Measurements from ENCODE around the gene RND1. TPM values are rescaled to one million over a fixed set of nuclear protein-coding genes. Genes with fewer than 3 reads are reported as not detected.
"Not testable (repeated sequence)": the region's sequence is repeated elsewhere in the genome, so short reads cannot be mapped to it uniquely, and the experiment has no call there.

Gene RND1
- total RNA-seq (2013) = 0.10 TPM
- under 1 TPM in 2 of 3 donors, not detected in 1; 0.40 to 0.49 TPM for polyA plus RNA-seq
- 0.42 and 0.64 TPM in 2 replicates for polyA minus RNA-seq
- 4.6 to 41.4 (median 12.0) reads per million in 11 experiments for total RNA-seq

GRCh38 chr12:48865281-48866051 lies at the start of gene RND1:
TSS of gene RND1 (minus strand) at chr12:48865870. CDS start at chr12:48865767, 103 bp downstream.
- Histone ChIP-seq H3K9ac (ENCODE audit: insufficient read depth, low read length, poor library complexity, severe bottlenecking) (peak within 1 kb of the TSS; percentile 34), H2AFZ (ENCODE audit: insufficient read depth, low read depth, low read length, poor library complexity, severe bottlenecking) (peak within 1 kb of the TSS; percentile 86), H3K36me3 (replicated peaks in 1 of 2; ENCODE audit: control insufficient read depth in 1 of 2, insufficient read depth in 2 of 2, low read length in 2 of 2) (no peaks in the 10 kb centered on the region), H3K4me2 (replicated peaks; ENCODE audit: extremely low read depth, low read length, poor library complexity, severe bottlenecking) (peak within 1 kb of the TSS; percentile 82), H4K20me1 (ENCODE audit: insufficient read depth, low read length) (no peaks in the 10 kb centered on the region), H3K4me1 (ENCODE audit: control insufficient read depth in 1 of 2, insufficient read depth in 2 of 2, low read length in 2 of 2) (peaks cover 22 to 23% of the 10 kb centered on the region in 2 donors), H3K79me2 (ENCODE audit: insufficient read depth, low read length) (no peaks in the 10 kb centered on the region), H3K27ac (ENCODE audit: low read depth in 1 of 2, low read length in 2 of 2) (no peak within 1 kb of the TSS), H3K27me3 (ENCODE audit: control insufficient read depth in 2 of 2, insufficient read depth in 2 of 2, low read length in 2 of 2) (peaks cover 14 to 24% of the 10 kb centered on the region in 2 donors), H3K4me3 (replicated peaks in 1 of 3; ENCODE audit: low read depth in 2 of 3, low read length in 3 of 3) (peak within 1 kb of the TSS; percentile 42 to 77 (median 54)), H3K9me3 (replicated peaks in 1 of 2; ENCODE audit: control insufficient read depth in 1 of 2, insufficient read depth in 1 of 2, low read length in 2 of 2) (no peaks in the 10 kb centered on the region)
- TF ChIP-seq CTCF (IDR thresholded peaks at IDR 0.05) = no peak
- H3K4me3 Mint-ChIP-seq = peak within 1 kb of the TSS; percentile 92 to 98
- H3K36me3 Mint-ChIP-seq = no peaks in the 10 kb centered on the region
- peaks cover 31% of the 10 kb centered on the region for H3K4me1 Mint-ChIP-seq
- intact Hi-C loops (cut with micrococcal nuclease) = no loop called here
- H3K27me3 Mint-ChIP-seq (ENCODE audit: low read depth in 3 of 3) = peaks cover 26 to 34% (median 26%) of the 10 kb centered on the region in 3 donors
- peak; percentile 75 to 97 (median 88) for DNase-seq
- peak within 1 kb of the TSS in 5 of 7 donors; percentile 26 to 80 (median 74) for H3K27ac Mint-ChIP-seq
- 2% methylated on average over 27 of the region's 32 CpGs for WGBS (ENCODE audit: insufficient coverage)
- H3K9me3 Mint-ChIP-seq = peaks cover 0 to 2% (median 0%) of the 10 kb centered on the region in 7 donors

GRCh38 chr12:48910196-48910595 lies 44.5 kb upstream of the RND1 start:
- intact Hi-C loops (cut with micrococcal nuclease) = no loop called here
- Histone ChIP-seq H3K36me3 (replicated peaks in 1 of 2; ENCODE audit: control insufficient read depth in 1 of 2, insufficient read depth in 2 of 2, low read length in 2 of 2) (no peaks in the 10 kb centered on the region), H3K9me3 (replicated peaks in 1 of 2; ENCODE audit: control insufficient read depth in 1 of 2, insufficient read depth in 1 of 2, low read length in 2 of 2) (no peaks in the 10 kb centered on the region), H3K4me3 (replicated peaks in 1 of 3; ENCODE audit: low read depth in 2 of 3, low read length in 3 of 3) (no peak overlapping the region), H3K27ac (ENCODE audit: low read depth in 1 of 2, low read length in 2 of 2) (no peak overlapping the region), H3K4me1 (ENCODE audit: control insufficient read depth in 1 of 2, insufficient read depth in 2 of 2, low read length in 2 of 2) (no peaks in the 10 kb centered on the region), H2AFZ (ENCODE audit: insufficient read depth, low read depth, low read length, poor library complexity, severe bottlenecking) (no peak overlapping the region), H4K20me1 (ENCODE audit: insufficient read depth, low read length) (no peaks in the 10 kb centered on the region), H3K27me3 (ENCODE audit: control insufficient read depth in 2 of 2, insufficient read depth in 2 of 2, low read length in 2 of 2) (no peaks in the 10 kb centered on the region), H3K4me2 (replicated peaks; ENCODE audit: extremely low read depth, low read length, poor library complexity, severe bottlenecking) (no peak overlapping the region), H3K9ac (ENCODE audit: insufficient read depth, low read length, poor library complexity, severe bottlenecking) (no peak overlapping the region), H3K79me2 (ENCODE audit: insufficient read depth, low read length) (no peaks in the 10 kb centered on the region)
- Mint-ChIP-seq H3K27me3 (ENCODE audit: low read depth in 3 of 3) (peaks cover 2 to 12% (median 3%) of the 10 kb centered on the region in 3 donors), H3K36me3 (no peaks in the 10 kb centered on the region), H3K9me3 (no peaks in the 10 kb centered on the region), H3K27ac (no peak overlapping the region), H3K4me1 (no peaks in the 10 kb centered on the region), H3K4me3 (no peak overlapping the region)
- DNase-seq = no peak
- TF ChIP-seq CTCF (IDR thresholded peaks at IDR 0.05) = no peak

- H3K9ac ChIP-seq (ENCODE audit: insufficient read depth, low read length, poor library complexity, severe bottlenecking); H3K36me3 Mint-ChIP-seq; H4K20me1 ChIP-seq (ENCODE audit: insufficient read depth, low read length); H3K27ac ChIP-seq (ENCODE audit: low read depth in 1 of 2, low read length in 2 of 2); DNase-seq; H2AFZ ChIP-seq (ENCODE audit: insufficient read depth, low read depth, low read length, poor library complexity, severe bottlenecking); H3K27me3 ChIP-seq (ENCODE audit: control insufficient read depth in 2 of 2, insufficient read depth in 2 of 2, low read length in 2 of 2); H3K36me3 ChIP-seq (replicated peaks in 1 of 2; ENCODE audit: control insufficient read depth in 1 of 2, insufficient read depth in 2 of 2, low read length in 2 of 2); H3K9me3 ChIP-seq (replicated peaks in 1 of 2; ENCODE audit: control insufficient read depth in 1 of 2, insufficient read depth in 1 of 2, low read length in 2 of 2); intact Hi-C loops (cut with micrococcal nuclease); H3K4me3 Mint-ChIP-seq; H3K79me2 ChIP-seq (ENCODE audit: insufficient read depth, low read length); H3K4me2 ChIP-seq (replicated peaks; ENCODE audit: extremely low read depth, low read length, poor library complexity, severe bottlenecking); H3K27ac Mint-ChIP-seq; H3K4me1 Mint-ChIP-seq; H3K9me3 Mint-ChIP-seq; H3K4me3 ChIP-seq (replicated peaks in 1 of 3; ENCODE audit: low read depth in 2 of 3, low read length in 3 of 3); H3K4me1 ChIP-seq (ENCODE audit: control insufficient read depth in 1 of 2, insufficient read depth in 2 of 2, low read length in 2 of 2): not testable (repeated sequence)
- 57% methylated on average over 5 of the region's 11 CpGs for WGBS (ENCODE audit: insufficient coverage)
- H3K27me3 Mint-ChIP-seq (ENCODE audit: low read depth in 3 of 3) = peaks cover 3 to 13% (median 3%) of the 10 kb centered on the region in 3 donors
Observed at GRCh38 chr12:48909698-48910097, 44.0 kb upstream of the RND1 start.

Measured in CD14-positive monocyte (primary cell).